Stimulated activated CD4-positive, alpha-beta T cell treated with anti-CD3 and anti-CD28 coated beads, TNF-alpha, amount 100 ng/mL, for 4 hours (primary cell): Measurements from ENCODE around the gene TMEM242.
A peak's percentile ranks its signal among the peaks of the same experiment; 100 is the strongest.
"Not testable (repeated sequence)": the region's sequence is repeated elsewhere in the genome, so short reads cannot be mapped to it uniquely, and the experiment has no call there.

Experiments used
- DNase-seq, 3 experiments: peaks; one replicate each; pipeline ENCODE4 v3.0.0-alpha.2; 2020; ENCODE audit warnings: low read depth in 3 of 3

The TMEM242 gene

DNA sequence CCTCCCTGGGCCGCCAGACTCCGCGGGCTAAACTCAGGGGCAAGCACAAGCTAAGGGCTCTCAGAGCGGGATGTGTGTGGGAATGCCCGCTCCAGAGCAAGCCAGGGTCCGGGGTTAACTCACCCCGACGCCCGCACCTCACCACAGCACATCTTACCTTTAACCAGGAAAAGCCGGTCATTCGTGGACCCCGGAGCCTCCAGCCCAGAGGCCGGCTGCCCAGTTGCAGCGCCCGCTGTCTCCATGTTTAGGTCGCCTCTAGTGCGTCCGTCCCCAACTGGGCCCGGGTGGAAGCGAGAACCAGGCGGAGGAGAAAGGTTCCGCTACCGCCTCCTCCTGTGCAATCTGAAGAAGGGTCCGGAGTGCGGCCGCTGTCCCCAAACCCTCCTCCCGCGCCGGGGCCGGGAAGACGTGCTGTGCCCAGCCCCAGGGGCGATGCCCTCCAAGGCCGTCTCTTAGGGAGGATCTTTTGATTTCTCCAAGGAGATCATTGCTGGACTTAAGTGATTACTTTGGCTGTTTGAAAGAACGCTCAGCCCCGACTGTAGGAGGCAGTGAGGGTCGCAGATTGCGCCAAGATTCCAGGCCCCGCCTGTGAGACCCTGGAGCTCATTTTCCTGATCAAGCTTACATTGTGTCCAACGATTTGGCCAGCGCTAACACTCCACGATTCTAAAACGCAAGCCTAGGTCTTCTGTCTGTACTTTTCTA is at the start of gene TMEM242:
TSS of gene TMEM242 (minus strand) at position 265 of the 711 bp plus-strand sequence. CDS start at position 245, 20 bp downstream.
- DNase-seq: peak; percentile 74 to 84 (median 81)

DNA sequence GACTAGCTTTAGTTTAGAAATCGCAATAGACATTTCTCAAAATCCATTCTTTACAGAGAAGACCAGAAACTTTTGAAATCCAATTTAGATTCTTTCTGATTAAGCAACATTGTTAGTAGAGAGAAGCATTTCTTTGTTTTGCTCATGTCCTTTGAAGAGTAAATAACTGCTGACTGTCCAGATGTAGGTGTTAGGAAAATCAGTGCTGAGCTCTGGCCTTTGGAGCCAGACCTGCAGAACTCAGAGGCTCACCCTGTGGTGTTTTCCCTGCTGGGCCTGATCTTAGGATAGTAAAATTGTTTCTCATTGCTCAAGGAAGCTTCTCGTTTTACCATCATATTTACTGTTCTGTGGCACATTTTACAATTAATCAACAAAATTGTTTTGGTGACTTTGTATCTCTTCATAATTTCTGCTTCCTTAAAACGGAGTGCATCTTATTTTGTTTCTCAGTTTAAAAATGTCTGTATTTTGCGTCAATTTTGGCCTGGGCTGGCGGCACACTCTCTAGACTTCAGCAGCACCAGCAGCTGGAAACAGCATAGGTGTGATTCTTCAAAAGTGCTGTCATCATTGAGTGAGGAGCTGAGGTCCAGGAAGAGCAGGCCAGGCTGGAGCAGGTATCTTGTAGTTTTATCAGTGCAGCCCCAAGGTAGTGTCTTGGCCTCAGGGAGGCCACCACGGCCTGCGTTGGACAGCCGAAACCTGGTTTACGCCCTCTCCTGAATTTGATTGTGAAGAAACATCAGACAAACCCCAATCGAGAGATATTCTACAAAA is 49.4 kb upstream of the TMEM242 start:
- no peak for DNase-seq

DNA sequence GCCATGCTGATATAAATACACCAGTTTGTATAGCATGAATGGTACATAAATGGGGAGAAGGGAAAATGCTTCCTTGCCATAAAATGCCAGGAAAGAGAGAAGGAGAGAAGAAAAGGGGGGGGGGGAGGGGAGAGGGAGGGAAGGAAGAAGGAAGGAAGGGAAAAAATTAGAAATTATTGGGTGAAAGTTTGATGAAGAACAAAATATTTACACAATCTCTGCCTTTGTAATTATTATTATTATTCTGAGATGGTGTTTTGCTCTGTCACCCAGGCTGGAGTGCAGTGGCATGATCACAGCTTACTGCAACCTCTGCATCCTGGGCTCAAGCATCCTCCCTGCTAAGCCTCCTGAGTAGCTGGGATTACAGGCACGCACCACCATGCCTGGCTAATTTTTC is 47.4 kb upstream of the TMEM242 start:
- DNase-seq: no peak

DNA sequence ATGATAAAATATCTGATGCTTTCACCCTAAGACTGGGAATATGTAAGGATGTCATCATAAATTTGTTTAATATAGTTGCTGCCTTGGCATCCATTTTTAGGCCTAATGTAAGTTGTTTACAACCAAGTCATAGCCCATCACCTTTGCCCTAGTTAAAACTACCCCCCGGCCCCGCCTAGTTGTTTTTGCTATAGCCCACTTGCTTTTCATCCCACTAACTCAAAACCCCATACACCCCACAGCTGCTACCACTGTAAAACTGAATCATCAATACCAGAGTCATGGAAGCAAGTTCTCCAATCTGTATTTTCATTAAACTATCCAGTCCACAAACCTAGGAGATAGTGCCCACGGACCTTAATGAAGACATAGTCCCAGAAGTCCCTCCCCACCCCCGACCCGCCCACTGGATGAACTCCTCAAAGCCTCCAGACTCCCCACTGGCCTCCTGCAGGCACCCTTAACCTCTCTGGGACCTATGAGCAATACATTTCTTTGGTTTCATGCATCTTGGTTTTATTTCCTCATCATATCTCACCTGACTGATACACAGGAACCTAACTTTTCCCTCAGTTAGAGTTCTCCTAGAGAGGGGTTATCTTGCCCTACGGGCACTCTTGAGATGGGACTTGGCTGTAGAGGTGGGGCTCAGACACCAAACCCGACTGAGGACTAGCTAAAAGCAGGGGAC is 45.2 kb upstream of the TMEM242 start:
- no peak for DNase-seq

DNA sequence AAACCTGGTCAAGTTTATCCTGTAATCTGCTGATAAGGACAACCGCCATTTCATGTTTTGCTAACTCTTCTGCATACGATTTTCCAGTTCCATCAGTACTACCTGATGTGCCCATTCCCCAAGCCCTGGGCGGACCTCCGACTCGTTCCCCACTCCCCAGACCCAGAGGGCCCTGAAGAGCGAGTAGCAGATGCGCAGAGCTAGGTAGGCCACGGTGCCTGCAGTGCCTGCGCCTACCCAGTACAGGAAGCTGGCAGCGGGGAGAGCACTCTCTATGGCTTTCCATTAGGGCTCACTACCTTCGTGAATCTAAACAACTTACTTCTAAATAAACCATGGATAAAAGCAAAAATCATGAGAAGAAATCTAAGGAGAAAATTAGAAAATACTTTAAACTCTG is 43.3 kb upstream of the TMEM242 start:
- DNase-seq: no peak

DNA sequence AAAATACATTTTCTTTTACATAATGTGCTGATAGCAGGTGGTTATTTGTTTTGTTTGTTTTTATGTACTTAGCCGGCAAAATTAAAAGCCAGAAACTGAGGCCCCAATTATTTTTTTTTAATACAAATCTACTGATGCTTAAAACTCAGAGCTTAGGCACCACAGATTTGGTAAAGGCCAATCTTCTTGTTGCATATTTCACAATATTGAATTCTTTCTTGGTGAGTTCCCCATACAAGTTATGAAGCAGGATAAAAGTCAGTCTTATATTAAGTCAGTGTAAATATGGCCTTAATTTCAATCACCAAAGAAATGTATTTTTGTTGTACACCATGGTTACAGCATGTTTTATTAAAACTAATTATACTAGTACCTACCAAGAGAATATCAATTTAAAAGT is 41.4 kb upstream of the TMEM242 start:
- no peak for DNase-seq

DNA sequence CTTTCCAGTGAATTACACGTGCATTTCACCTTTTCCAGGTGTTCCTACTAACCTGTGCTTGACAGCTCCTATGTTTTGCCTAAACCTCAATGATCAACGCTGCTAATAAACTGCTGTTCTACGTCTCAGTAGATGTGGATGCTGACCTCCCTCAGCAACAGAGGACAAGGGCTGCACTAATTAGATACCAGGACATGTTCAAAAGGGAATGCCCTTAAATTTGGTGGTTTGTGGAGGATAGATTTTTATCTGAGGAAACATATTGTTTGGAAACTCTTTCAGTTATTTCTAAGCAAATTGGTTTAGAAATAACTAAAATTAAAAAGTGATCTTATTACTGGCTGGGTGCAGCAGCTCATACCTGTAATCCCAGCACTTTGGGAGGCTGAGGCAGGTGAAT is 38.6 kb upstream of the TMEM242 start:
- no peak for DNase-seq

DNA sequence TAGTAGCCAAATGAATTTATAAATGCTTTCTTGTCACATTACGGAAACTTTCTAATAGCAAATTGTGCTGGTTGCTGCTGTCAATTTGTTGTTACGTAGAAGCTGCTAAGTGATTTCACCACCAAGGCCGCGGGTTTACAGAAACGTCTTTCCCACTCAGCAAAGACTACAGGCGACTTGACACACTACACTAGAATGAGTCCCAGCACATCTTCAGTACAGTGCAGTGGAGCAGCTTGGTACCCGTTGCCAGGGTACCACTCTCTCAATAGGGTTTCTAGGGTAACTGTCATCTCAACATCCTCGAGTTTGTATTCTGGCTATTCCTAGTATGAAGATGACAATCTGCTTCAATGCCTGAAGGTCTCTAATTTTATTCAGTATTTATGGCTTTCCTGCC is 35.0 kb upstream of the TMEM242 start:
- no peak for DNase-seq

DNA sequence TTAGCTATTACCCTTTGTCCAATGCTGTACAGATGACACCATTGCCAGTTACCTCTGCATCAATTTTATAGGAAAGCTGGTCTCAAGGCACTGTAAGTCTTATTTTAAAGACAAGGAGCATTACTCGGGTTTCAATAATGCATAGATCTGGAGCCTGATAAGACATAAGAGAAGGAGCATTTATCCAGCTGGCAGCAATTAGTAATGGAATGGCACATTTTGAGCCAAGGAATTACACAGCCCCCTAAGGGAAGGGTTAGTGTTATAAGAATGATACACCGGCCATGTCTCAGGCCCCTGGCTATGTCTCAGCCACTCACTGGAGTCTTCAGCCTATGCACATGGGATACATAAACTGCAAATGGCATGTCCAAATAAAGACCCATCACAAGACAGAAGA is 23.1 kb upstream of the TMEM242 start:
- no peak for DNase-seq

DNA sequence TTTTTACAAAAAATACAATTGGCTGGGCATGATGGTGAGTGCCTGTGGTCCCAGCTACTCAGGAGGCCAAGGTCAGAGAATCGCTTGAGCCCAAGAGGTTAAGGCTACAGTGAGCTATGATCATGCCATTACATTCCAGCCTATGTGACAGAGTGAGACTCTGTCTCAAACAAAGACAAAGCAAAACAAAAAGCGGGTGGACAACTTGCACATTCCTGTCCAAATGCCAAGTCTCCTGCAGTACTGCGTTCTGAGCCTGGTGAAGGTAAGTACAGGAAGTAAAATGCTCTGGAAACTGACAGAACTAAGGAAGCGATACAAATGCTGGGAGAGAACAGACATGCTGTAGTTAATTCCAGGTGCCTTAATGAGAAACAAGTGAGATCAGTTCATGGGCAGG is 20.4 kb upstream of the TMEM242 start:
- DNase-seq: no peak

DNA sequence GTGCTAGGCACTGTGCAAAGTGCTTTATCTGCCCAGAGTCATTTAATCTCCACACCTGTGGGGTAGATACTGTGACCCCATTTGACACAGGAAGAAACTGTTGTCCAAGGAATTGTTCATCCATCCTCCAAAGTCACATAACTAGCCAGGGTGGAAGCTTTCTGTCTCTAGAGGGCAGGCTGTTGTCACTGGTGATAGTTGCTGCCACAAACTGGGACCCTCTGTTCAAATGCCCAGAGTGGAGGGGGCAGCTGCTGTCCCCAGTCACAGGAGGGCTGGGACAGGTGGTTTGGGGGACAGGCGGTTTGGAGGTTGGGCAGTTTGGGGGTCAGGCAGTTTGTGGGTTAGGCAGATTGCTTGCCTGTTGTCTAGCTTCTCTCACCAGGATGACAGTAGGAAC is 16.1 kb upstream of the TMEM242 start:
- DNase-seq: no peak

DNA sequence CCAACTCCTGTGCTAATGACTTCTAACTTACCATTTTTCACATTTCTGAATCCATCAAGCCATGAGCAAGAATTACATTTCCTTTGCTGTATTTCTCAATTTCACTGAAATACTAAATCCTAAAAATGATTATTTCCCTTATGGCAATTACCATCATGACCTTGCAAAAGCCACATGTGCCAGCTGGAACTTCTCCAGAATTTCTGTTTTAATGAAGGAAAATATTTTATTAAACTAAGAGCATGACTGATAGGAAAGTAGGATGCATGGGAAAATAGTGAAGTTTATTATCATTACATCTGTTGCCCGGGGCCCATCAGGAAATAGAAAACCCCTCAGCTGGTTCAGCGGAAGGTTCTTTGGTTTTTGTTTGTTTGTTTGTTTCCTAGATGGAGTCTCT is 14.4 kb upstream of the TMEM242 start:
- no peak for DNase-seq

DNA sequence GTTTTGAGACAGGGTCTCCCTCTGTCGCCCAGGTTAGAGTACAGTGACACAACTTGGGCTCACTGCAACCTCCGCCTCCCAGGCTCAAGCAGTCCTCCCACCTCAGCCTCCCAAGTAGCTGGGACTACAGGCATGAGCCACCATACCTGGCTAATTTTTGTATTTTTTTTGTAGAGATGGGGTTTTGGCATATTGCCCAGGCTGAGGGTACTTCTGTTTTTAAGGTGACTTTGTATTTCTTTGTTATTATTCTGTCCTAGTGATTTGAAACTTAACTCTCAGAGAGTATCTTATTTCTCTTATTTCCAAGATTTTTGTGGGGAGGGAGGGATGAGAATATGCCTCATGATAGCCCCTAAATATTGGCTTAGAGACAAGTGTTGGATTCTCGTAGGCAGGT is 14.0 kb upstream of the TMEM242 start:
- not testable (repeated sequence) for DNase-seq

DNA sequence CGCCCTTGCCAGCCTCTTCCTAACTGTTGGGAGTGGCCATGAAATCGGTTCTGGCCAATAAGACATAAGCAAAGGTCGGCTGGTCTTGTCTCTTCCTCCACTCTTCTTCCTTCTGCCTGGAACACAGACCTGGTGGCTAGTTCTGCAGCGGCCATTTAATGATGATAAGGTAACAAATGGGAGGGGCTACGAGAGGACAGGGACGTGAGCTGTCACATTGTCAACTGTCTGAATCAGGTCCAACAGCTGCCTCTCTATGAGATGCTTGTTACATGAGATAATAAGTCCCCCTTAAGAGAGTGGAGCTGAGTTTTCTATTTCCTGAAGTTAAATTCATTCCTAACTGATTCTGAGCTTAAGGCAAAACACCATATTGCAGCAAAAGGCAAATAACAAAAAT is 12.5 kb upstream of the TMEM242 start:
- DNase-seq: no peak

DNA sequence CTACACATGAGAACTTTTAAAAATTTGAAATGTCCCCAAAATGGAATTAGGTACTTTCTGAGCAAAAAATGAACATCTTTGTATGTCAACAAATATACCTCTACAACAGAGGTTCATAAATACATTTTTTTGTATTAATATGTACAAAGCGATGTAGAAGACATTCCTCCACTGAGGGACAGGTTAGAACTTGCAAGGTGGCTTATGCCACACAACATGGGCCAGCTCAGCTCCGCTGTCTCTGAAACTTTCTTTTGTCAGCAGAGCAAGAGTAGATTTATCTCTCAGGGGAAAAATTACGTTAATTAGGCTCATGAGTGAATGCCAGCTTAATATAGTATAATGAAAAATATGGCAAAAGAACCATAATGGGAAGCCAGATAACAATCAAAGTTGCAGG is 10.6 kb upstream of the TMEM242 start:
- DNase-seq: no peak

DNA sequence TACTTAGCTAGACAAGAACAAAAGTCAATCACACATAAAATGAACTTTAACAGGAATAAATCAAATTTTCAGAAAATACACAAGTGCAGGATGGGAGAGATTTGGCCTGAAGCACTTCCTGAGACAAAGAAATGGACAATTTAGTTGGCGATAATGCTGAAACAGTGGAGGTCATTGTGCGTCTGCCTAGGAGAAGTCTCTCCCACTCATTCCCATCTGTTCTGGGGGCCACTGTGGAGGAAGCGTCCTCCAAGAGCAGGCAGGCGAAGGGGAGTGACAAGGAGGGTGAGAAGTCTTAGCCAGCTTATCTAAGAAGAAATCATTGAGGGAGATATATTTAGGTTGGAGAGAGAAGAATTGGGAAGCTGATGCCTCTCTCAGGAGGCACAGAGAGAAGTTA is 10.2 kb upstream of the TMEM242 start:
- no peak for DNase-seq

DNA sequence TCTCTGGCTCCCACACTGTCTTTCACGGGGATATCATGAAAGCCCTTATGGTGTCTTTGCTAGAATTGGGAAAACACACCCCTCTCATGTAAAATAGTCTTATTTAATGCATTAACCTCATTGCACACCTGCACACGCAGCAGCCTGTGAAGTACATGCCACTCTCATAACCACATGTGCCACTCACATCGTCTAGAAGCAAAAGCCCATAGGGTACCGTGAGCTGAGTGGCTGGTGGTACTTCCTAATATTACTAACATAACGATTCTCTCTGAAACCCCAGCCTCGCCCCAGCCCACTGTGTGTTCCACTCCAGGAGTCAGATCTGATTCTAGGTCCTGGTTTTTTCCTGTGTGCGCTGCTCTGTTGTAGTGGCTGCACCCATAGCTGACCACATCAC is 9.5 kb upstream of the TMEM242 start:
- no peak for DNase-seq

DNA sequence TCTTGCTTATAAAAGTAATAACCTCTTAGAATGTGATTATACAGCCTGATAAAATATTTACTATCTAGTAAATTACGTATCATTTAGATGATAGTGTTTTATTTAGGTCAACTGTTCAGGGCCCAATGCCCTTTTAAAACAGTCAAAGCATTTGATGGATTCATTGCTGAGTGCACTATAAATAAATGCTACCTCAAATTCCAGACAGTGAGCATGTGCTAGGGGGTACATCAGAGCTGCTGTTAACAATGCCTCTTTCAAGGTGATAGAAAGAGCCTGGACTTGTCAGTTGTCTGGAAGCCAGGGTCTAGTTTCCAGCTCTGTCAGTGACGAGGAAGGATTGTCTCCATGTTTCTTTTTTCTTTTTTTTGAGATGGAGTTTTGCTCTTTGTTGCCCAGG is 7.5 kb upstream of the TMEM242 start:
- DNase-seq: no peak

DNA sequence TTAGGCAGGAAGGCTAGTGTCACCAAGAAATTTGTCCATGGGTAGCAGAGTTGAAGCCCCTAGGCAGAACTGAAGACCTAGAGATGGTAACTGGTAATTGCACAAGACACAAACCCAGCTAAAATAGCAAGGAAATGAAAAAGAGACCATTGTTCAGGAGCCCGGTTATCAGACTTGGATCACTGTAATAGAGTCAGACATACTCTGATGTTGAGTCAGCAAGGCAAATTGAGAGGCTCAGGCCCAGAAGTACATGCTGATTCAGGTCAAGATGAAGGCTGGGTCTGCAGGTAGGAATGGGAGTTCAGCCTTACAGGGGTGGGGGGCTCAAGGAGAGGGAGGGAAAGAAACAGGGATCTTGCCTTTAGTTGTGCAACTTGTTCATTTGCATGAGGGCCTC is 6.5 kb upstream of the TMEM242 start:
- no peak for DNase-seq

DNA sequence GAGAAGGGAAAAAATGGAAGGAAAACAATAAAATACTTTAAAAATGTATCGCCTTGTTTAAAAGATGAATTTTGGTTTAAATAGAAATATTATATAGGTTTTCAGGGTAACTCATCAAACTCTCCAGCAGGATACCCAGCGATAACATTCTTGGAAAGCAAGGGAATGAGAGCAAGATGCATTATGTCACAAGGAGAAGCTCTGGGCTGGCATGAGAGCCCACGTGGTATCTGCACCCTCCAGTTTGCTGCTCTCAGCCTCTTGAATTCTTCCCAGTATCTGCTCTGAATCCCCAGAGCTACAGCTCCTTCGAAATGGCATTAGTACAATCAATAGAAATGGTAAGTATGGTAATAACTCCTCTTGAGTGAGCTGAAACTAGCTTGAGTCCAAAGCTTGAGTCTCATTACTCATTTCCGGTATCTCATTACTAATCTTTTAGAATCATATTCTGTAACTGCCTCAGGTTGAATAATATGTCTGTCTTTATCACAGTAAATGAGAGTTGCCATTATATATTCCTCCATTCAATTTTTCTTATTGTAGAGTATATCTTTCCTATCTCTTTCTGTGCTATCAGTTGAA is 4.9 kb upstream of the TMEM242 start:
- DNase-seq: no peak

DNA sequence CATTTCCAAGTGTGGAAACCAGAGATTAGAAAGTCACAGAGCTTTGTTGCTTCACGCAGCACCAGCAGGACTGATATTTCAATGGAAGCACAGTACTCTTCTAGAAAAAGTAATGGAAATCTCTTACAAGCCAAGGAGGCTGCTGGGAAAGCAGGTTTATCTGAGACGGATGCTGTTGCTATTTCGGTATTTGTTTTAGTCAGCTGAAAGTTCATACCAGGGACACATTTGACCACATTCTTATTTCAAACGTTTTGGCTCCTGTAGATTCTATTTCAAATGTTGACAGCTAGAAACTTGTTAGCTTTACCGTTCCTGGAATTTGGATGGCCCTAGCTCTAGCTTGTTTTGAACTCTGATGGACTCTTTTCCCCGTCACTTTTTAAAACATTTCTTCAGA is 3.7 kb upstream of the TMEM242 start:
- no peak for DNase-seq

DNA sequence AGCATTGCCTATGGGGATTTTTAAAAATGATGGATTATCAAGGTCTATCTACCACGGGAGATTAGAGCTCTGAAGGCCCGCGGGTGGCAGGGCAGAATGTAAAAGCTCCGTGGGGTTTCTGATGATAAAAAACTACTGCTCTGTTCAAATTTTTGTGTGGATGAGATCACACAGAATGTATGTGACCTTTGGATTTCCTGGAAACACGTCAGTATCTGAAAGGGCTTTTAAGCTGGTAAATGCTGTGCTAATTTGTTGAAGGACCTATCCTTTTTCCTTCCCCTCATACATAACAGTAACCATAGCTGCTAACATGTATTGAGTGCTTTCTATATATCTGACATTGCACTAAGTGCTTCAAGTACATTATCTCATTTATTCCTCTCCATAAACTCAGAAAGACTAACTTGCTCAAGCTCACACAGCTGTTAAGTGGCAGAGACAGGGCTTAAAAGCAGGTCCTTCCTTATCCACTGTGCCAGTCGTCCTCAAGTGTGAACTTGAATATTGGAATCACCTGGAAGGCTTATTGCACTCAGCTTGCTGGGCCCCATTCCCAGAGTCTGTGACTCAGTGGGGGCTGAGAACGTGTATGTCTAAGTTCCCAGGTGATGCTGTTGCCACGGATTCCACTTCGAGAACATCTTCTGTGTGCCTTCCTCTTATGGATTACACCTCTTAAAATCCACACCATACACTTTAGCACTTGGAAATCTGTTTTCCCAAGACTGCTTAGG is 1.9 kb upstream of the TMEM242 start:
- no peak for DNase-seq
